Measurements from ENCODE around the gene PPP1R7.

The PPP1R7 gene

DNA sequence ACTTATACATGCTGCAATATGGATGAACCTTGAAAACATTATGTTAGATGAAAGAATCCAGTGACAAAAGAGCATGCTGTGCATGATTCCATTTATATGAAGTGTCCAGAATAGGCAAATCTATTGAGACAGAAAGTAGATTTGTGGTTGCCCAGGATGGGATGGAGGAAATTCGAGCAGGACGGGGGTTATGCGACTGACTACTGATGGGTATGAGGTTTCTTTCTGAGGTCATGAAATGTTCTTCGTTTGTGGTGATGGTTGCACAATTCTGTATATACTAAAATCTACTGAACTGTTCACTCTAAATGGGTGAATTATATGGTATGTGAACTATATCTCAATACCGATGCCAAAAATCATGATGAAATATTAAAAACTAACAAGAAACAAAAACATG lies 29.3 kb upstream of the PPP1R7 start:
- DNase-seq, result no peak

DNA sequence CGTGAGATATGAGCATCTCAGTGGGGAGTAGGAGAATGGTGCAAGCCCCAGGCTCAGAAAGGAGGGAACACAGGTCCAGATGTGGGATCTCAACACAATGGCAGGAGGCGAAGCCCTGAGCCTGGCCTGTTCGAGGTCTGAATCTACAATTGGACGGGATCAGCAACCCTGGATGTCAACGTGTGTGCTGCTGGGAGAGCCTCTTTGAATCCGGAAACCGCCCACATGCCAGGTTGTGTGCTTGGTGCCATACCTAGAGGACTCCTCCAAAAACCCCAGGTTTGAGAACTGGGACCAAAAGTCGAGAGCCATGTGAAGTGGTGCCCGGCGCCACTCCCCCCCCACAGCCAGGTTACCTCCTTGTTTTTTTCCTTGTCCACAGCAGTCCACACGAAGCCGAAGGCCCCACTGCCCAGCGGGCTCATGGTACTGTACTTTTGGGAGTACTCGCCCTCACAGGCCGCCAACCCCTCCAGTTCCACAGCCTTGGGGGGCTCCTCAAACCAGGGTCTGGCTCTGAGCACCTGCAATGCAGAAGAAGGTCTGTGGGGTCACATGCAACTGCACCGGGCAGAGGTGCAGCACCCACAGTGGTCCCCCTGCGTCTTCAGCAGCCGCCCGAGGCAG lies 27.8 kb upstream of the PPP1R7 start:
- DNase-seq, result no peak

DNA sequence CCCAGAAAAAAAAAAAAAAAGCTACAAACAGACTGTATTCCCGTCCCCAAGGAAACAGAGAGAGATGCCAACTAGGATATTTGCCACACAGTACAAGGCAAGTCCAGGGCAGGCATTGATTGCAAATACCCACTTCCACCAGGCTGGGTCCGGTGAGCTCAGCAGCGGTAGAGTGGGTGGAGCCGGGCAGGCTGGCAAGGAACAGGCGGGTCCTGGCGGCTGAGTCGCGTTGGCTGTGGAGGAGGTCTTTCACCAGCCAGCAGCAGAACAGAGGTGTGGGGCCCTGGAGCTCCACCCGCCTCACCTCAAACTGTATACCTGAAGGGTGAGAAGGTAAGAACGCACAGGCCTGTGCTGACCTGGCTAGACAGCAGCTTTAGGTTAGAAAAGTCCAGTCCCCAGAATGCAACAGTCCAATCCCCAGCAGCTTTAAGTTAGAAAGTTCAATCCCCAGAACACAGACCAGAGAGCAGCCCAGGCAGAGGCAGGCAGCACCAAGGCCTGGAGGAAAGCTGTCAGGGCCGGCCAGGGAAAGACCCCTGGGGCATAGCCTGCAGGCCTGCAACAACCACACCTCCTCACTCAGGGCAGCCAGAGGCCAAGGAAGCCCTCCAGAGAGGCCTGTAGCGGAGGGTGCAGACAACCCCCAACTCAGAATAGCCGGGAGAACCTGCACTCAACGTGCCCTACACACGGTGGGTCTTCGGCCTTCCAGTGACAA lies 26.3 kb upstream of the PPP1R7 start:
- peak; percentile 24 for DNase-seq

- no peak for DNase-seq
Observed at GRCh38 chr2:241125626-241126025, 24.6 kb upstream of the PPP1R7 start.

DNA sequence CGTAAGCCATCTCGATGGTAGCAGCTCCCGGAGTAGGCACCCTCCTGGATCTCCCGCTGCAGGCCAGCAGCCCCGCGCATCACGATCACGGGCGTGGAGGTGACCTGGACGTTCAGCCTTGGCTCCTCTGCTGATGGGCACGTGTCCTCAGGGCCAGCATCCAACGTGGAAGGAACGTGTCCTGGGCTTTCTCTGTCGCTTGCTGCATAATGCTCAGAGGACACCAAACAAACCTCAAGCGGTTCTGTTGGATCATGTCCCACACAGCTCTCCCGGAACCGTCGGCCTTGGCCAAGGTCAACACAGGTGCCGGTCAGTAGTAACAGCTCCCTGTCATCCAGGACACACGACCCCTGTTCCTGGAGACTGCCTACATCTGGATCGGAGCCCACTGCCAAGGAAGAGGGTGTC lies 24.1 kb upstream of the PPP1R7 start:
- DNase-seq, result no peak

GRCh38 chr2:241126771-241127202 lies 23.5 kb upstream of the PPP1R7 start:
- DNase-seq, result no peak

- no peak for DNase-seq
Observed at GRCh38 chr2:241128266-241128665, 22.0 kb upstream of the PPP1R7 start.

DNA sequence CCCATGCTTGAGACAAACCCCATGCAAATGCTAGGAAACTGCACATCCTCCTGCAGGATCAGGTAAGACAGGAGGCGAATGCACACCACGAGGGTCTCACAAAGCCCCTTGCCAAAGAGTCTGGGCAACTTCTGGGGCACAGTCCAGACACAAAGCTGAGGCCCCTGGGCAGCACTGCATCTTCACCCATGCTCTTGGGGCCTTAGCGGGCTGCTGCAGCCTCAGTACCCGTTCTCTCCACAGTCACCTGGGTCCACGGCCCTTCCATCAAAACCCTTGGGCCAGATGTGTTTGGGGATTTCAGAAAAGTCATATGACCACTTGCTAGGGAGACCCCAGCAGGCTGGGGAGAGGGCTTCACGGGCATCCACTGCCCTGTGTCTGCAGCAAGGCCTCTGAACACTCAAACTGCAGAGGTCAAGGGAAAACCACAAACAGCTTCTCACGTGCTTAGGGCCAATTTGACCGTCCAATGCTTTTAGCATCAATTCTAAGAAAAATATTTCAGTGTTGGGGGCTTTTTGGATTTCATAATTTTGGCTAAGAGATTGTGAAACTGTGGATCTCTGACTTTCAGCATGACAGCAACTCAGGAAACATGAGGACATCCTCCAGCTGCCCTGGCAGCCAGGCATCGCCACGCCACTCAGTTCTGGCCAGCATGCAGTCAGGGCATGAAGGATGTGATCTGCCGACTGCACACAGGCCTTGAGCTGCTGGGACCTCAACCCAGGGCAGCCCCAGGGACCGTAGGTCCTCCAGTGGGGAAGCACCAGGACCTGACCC lies 21.0 kb upstream of the PPP1R7 start:
- no peak for DNase-seq

DNA sequence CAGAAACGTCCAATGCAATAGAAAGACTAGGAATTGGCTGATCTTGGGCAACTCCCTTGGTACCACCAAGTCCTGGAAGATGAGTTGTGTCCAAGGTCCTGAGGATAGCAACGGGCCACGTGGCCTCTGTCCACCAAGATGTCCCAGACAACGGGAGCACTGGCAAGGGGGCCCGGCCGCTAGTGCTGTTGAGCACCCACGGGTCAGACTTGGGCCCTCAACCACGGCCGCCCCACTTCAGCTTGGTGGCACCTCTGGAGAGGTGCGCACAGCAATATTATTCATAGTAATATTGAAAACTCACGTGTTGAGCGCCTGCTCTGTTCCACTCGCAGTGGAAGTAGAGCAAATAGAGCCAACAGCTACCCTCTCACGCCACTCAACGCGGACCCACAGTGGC lies 20.0 kb upstream of the PPP1R7 start:
- no peak for DNase-seq

GRCh38 chr2:241131531-241131930 lies 18.7 kb upstream of the PPP1R7 start:
- no peak for DNase-seq

DNA sequence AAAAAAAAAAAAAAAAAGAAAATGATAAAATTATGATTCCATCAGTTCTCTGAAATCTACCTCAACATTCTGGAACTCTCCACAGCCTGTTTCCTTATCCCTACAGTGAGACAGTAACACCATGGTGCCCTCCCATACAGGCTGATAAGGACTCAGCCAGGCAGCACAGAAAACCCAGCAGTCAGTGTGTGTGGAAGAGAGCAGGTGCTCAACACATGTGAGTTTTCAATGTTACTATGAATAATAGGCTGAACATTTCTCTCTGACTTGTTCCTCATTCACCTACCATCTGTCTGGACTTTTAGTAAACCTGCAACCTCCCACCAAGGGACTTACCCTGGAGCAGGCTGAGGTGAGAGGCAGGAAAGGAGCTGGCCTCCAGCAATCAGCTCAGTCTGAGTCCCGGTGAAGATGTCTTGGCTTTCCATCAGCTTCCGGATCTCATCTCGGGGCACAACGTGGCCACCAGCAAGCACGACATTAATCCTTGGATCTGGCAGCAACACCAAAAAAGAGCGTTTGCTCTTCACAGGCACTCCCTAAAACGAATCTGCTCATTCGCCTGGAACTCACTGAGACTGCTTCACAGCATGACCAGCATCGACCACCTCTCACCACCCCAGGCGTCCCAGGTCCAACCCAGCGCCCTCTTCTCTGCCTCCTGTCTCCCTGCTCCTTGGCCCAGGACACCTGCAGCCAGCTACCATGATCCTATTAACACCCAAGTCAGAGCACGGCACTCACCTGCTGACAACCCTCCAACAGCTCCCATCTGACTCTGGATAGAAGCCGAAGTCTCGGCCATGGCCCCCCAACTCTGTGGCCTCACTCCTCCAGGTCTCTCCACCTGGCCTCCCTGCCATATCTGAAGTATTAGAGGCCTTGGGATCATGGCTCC lies 17.5 kb upstream of the PPP1R7 start:
- DNase-seq, result no peak

DNA sequence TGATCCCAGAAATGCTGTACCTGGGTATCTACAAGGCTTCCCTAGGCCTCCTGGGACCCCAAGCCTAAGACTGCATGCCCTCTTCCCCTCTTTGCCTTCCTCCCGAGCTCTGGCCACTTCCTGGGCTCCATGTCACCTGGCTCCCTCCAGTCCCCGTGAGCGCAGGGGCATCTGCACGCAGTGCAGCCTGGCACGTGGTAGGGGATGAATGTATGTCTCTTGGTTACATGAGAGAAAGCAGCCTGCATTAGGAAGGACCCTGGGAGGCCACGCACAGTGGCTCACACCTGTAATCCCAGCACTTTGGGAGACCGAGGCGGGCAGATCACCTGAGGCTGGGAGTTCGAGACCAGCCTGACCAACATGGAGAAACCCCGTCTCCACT lies 16.8 kb upstream of the PPP1R7 start:
- no peak for DNase-seq

DNA sequence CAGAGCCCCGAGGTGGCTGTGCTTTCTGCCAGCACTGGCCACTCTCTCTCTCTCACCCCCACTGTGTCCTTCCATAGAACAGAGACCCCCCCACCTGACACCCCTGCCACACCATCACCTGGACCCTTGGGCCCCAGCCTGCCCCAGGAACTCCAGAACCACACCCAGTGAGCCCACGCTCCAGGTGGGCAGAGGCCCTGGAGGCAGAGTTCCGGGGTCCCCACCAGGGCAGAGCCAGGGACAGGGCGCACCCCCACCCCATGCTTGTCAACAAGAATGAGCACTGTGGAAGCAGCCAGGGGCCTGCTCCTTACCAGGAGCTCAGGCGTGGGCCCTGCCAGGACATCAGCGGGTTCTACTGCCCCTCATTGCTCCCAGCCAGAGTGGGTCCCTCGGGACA lies 15.6 kb upstream of the PPP1R7 start:
- no peak for DNase-seq

DNA sequence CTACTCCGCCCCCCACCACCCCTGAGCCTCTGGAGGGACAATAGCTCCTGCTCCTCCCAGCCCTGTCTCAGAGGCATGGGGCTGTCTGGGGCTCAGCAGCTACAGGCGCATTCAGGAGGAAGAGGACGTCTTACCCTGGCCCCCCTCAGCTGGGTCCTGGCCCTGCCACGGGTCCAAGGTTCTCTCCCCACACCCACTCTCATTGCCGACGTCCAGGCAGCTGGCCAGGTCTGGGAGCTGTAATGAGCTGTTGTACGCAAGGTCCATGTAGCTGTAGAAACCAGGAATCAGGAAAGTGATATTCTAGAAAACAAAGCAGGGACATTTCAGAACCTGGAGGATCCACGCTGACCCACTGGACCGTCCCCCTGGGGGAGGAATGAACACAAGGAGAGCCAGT lies 14.5 kb upstream of the PPP1R7 start:
- DNase-seq, result no peak

DNA sequence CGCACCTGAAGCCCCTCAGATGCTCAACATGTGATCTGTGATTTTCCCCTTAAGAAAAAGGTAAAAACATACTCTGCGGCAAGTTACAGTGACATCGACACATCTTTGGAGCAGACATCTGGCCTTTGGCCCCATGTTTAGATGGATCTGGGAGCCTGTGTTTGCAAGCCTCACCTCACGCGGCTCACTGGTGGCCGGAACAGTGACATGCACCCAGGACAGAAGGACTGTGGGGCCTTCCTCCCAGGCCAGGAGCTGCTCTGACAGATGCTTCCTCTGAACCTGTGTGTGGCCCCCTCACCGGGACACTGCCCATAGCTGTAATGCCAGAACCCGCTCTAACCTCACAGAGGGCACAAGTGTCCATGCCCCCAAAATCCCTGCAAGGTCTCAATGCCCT lies 14.1 kb upstream of the PPP1R7 start:
- DNase-seq, result no peak

GRCh38 chr2:241136661-241137260 lies 13.5 kb upstream of the PPP1R7 start:
- DNase-seq, result no peak

DNA sequence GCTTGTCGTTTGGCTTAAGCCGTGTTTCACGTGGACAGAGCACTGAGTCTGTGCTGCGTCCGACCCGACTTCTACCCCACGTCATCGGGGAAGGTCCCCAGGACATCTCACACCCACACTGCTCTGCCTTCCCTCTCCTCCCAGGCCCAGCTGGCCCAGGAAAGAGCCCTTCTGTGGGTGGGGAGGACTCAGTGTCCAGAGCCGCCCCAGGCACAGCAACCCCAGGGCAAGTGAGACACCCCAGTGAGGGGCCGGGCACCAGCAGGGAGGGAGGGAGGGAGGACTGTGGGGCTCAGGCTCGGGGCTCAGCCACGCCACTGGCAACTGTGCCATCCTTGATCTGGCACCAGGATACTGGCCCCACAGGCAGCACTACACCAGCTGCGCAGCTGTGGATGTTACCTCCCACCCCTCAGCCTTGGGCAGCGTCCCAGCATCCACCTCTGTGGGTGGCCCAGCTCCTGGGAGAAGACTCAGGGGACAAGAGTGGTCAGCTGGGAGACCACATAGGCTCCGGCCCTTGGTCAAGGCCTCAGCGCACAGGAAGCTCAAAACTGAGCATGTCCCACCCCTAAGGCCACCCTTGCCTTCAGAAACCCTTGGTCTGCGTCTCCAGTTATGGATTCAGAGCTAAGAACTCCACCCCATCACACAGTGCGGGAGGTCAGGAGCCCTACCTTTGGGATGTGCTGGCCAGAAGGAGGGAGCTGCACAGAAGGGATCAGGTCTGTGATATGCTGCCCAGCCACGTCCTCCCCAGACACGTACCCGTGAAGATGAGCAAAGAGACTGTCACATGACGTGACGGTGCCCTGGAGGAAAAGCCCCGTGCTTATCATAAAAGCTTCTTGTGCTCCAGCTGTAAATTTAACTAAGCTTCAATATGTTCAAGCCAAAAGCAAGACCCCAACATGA lies 12.7 kb upstream of the PPP1R7 start:
- DNase-seq, result no peak

DNA sequence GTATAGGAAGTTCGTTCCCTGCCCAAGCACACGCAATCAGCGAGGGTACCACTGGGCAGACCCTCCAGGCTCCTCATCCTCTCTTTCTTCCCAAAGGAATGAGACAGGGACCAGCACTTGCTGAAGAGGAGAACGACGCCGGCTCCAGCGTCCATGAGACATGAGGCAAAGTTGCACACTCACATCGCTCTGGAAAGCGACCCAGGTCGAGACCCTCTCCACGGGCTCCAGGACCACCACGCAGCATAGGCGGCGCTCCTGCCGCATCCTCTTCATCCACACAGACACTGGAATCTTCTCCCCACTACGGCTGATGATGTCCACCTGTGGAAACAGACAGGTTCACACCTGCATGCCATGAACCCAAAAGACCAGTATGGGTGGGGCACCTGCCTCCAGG lies 11.8 kb upstream of the PPP1R7 start:
- no peak for DNase-seq

- DNase-seq, result no peak
Observed at GRCh38 chr2:241139531-241140444, 10.5 kb upstream of the PPP1R7 start.

- DNase-seq, result no peak
Observed at GRCh38 chr2:241140445-241140840, 9.8 kb upstream of the PPP1R7 start.

Measured in activated CD4-positive, alpha-beta T cell treated with anti-CD3 and anti-CD28 coated beads, Interleukin-2, amount 50 U/mL, for 16 hours (primary cell).